HG02981 (cell line): ENCODE results near the gene SHMT2.

Source experiments
- ATAC-seq: cut with Tn5 transposase; IDR thresholded peaks from one replicate; pipeline ENCODE4 v1.9.1; 2021; ENCODE audit warnings: mild to moderate bottlenecking, moderate library complexity; ENCODE audit not compliant: unreplicated experiment

Gene SHMT2

DNA sequence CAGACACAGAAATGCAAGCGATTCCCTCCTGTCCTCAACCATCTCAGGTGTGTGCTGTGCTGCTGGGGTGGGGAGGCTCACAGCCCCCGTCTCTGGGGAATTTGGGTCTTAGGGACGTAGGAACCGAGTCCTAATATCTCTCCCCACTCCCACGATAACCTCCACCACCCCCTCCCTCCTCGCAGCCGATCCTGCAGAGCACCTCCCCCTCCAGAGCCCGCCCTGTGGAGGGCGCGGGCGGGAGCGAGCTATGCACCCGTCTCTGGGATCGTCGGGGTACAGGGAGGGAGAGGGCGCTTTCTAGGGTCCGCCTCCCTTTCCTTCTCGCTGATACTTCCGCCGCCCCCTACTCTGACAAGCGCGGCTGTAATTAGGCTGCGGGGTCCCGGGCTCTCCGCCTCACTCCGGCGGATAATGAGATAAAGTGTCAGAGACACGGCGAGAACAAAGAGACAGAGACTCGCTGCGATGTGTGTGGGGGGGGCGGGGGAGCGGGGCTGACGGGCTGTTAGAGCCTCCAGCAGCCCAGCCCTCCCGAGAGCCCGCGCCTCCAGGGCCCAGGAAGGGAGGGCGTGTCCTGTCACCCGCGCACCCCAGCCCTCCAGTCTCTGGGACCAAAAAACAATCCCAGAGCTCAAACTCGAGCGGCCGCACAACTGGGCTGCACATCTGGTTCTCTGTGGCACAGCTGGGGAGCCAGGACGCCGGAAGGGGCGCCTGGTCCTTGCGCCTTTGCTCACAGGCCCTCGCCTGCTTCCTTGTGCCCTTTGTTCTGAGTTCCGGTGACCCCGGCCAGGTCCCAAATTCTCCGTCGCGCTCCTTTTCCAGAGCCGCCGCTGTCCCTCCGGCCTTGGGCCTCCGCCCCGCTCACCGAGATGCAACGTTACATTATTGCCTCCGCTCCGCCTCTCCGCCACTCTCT, 8.7 kb downstream of the SHMT2 start:
- ATAC-seq: no peak

DNA sequence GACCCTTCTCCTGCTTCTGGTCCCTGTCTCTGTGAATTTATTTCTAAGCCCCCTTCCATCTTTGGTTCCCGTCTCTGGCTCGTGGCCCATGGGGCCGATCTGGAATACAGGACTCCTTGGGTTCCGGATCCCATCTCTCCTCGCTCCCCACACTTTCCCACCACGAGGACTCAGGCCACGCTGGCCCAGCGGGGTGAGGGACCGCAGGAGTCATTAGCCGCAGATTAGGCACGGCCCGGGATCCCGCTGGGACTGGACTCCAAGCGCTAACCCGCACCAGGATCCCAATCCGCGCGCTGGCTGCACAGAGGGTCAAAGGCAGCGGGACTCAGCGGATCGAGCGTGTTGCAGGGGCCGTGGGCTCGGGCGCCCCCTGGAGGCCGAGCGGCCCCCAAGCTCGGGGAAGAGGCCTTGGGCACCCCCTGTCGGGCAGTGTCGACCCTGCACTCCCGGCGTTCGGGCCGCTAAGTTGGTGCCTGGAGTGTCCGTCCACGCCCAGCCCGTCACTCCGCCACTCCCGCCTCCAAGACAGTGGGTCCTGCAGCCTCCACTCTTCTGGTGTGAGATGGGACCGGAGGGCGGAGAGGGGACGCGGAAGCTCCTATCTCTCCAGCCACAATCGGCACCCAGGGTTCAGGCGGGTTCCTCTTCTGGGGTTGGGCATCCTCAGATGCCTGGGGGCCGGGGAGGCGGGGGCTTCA, 9.5 kb downstream of the SHMT2 start:
- ATAC-seq: peak; percentile 49

DNA sequence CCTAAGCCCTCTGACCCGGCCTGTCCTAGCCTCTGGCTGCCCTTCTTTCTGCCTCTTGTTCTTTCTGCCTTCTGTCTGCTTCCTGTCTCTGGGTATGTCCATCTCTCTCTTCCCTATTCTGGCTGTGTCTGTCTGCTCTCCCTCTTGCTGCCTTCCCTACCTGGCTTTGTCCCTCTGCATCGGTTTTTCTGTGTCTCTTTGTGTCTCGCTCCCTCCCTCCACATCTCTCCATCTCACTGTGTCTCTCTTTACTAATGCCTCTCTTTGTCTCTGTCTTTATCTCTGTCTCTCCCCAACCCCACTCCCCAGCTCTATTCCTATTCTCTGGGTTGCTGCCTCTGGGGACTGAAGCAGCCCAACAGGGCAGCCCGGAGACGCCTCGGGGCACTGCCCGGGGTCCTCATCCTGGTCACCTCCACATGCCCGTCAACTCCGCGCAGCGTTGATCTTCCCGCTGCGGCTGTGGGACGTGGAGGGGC, 10.1 kb downstream of the SHMT2 start:
- no peak for ATAC-seq

DNA sequence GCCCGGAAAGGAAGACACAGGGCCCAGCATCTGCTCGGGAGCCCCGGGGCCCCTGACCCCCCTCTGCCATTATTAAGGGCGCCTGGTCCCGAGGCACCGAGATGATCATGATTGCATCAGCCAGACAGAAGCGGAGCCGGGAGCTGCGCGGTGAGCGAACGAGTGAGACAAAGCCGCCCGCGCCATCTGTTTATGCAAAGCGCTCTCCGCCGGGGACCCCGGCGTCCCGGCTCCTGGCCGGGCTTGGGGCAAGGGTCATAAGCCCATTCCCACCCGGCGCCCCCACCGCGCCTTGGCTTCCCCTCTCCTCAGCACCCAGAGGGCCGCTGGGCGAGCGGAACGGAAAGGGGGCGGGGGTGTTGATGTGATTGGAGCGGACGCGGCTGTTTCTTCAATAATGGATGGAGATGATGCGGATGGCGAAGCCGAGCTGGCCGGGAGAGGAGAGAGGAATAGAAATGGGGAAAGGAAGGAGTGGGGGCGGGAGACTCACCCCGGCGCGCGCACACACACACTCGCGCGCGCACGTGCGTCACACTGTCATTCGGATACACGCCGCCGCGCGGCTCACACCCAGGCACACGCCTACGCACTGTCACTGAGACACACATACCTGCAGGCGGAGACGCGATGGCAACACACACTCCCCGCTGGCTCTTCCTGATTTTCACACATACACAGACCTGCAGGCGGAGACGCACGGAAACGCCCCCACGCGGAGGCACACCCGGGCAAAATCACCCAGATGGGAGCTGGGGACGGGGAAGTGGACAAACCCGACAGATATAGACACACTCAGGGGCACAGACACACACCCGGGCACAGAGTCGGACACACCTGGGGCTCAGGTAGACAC, 10.8 kb downstream of the SHMT2 start:
- no peak for ATAC-seq

DNA sequence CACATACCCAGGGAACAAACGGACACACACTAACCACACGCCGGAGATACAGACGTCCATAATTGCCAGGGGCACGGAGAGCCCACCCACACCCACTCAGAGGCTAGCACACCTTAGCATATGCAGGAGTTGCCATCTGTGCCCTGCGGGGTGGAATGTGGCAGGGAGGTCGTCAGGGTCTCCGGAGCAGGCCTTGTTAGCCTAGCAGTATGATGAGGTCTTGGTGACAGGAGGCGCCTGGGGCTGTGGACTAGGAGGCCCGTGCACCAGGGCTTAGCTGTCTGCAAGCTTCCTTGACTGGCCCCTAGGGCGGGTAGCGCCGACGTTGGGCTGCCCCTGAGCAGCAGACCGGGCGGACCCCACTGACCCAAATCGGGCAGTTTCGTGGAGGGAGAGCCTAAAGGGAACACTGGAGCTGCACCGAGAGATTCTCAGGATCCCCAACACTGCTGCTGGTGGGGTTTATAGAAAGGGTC, 11.5 kb downstream of the SHMT2 start:
- ATAC-seq: no peak

DNA sequence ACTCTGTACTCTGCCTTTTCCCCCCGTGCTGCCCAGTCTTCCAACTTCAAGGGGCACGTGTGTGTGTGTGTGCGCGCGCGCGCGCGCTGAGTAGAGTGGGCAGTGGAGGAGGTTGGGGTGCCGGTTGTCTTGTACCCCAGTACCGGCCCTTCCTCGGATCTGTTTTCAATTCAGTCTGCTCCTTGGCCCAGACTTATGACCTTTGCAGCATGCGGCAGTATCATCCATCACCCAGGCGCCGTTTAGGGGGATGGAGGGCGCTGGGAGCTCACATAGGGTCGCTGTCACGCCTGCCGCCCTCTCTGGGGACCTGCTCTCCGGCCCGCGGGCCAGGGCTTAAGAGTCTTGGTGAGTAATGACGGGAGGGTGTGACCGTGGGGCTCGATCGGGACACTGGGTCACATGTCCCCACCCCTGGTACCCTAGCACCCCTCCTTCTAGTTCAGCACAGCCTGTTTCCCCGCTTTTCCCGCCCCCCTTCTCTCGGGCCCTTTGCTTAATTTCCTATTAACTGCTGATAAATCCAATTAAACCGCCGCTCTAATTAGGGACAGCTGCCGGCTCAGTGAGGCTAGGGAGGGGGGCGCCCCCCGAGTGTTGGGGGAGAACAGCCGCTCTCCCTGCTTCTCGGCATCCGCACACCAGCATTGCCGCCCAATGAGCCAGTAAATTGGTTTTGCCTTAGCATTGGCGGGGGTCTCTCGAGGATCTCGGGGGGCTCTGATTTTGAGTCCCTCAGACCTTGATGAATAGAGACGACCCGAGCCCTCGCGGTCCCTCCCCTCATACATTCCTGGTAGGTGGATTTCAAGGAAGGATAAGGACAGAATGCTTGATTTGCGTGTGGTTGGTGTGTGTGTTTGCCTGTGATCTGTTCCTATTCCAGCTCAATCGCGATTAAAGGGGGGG, 12.1 kb downstream of the SHMT2 start:
- ATAC-seq: no peak

DNA sequence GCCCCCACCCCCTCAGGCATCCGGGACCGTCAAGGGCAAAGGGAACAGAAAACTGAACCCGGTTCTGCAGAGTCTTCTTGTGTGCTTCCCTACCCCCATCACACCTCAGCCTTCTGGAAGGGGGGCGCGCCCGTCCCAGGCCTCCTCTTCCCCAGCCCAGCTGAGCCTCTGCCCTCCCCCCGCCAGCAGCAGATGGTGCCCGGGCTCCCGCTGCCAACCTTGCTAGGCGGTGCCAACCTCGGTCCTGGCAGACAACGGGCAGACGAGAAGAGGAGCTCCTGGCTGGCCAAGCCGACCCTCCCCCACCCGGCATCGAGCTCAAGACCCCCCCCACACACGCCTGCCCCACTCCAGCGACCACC, 12.8 kb downstream of the SHMT2 start:
- no peak for ATAC-seq

DNA sequence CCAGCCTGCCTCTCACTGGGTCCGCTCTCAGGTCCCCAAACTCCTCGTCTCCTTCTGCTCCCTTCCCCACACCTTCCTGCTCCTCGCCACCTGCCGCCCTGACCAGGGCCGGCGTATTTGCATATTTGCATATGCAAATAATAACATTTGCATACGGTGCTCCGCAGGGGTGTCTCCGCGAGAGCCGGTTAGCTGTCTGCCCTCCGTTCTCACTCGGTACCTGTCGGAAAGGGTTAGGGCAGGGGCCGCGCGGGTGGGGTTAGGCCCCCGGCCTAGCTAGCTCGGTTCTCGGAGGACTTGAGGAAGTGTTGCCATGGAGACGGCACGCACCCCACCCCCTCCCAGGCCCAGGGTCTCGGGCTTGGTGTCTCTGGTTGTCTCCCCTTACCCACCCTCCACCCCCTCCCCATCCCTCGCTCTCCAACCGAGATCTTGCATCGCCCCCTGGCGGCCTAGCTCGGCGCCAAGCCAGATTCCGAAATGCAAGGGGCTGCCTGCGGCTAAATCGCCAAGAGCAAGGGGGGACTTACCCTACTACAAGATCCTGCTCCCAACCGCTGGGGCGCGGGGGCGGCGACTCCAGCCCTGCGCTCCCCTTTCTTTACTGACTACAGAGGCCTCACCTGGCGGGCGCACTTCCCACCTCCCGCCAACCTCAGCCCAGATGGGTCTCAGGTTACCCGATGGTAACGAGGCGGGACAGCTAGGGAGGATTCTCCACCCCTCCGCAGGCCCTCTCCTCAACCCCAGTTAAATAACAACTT, 13.4 kb downstream of the SHMT2 start:
- ATAC-seq: peak; percentile 47

DNA sequence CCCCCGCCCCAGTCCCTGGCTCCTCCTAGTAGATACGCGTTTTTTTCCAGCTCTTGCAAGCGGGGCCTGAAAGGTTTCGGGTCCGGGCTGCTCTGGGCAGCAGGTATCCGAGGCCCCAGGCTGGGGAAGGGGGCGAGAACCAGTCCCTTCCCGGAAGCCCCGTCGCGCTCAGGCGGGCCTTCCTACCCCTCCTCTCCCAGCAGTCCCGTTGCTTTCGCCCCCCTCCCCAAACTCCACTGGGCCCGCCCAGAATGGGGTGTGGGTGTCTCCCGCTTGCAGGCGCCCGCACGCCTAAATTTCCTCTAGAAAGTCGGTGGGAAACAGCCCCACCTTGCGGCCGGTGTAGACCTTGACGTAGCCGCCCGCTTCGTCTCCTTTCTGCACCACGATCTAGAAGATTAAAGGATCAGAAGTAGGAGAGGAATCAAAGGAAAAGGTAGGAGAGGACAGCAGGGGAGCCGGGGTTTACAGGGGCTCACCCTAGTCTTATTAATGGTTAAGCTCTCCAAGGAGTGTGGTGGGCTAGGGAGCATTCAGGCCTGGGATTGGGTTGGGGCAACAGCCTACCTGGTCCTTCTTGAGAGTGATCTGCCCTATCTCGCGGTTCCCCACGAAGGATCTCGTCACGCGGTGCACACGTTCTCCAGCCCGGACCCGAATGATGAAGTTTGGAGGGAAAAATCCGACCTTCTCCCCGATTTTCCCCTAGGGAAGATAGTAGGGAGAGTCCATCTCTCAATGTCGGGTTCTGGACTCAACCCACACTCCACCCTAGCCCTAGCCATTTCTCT, 14.2 kb downstream of the SHMT2 start:
- ATAC-seq: no peak

DNA sequence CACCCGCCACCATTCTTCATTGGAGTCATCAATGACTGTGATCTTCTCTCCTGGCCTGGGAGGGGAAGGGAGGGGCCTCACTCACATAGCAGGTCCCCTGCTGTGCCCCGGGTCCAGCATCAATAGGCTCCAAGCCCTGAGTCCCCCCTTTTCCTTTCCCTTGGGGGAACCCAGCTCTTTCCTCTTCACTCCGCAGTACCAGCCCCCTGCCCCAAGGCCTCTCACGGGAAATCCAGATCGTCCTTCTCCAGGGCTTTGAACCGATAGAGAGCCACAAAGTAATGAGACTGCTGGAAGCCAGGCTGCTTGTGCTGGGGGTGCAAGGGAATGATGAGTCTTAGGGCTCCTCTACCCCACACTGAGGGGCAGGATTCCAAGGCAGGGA, 14.8 kb downstream of the SHMT2 start:
- no peak for ATAC-seq

DNA sequence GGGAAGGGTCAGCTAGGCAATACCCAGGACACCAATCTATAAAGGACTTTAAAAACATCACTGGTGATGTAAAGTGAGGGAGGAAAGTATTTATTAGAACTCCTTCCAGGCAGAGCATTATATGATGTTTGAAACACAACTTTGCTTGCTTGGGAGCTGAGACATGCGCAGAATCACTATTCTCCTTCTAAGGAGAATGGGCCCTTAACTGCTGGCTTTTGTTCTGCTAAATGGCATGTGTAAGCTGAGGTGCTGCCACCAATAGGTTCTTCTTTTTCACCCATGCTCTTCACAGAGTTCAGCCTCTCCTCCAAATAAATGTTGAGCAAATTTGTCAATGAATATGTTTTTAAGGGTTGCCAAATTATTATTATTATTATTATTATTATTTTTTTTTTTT, 17.5 kb downstream of the SHMT2 start:
- ATAC-seq: no peak

DNA sequence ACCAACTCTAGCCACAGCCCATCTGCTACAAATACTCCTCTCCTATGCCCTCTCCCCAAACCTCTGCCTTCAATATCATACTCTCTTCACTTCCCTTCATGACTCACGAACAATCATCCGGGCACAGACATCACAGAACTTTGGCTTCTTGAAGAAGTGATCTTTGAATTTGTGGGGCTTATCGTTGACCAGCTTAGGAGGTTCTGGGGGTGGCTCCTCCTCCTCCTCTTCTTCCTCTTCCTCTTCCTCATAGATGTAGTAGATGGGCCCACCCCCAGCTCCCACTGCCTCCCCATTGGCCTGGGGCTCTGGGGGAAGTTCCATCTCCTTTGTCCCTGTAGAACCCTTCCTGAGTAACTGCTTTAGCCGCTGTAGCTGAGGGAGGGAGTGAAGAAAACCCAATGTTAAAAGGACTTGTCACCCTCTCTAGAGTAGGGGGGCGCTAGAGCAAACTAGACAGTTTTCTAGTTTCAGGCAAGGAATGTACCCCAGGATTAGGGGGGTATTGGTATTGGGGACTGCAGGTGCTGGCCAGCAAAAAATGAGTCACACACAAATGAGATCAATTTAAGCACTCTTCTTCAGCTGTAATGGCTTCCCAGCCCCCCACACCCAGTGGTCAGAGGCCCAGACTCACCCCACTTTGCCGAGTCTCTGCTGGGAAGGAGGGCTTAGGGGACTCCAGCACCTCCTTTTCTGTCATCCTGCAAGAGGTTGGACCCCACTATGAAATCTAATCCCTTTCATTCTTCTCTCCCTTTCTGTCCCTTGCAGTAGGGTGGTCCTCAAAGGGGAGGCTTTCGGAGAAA, 19.6 kb downstream of the SHMT2 start:
- ATAC-seq: no peak

DNA sequence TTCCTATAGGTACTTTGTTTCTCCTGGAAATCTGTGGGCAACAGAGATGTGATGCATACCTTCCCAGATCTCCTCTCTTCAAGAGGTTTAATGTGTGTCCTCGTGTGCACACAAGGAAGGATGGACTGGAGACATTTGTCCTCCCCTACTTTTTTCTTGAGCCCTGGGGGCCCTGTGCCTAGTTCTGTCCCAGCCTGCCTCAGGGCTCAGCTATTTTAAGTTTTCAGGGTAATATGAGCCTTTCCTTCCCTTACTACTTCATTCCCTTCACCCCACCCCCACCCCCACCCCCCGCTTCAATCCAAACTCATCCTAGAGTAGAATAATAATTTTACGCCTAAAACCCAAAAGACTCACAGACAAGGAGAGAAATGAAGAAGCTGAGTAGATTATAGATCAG, 21.0 kb downstream of the SHMT2 start:
- ATAC-seq: no peak

DNA sequence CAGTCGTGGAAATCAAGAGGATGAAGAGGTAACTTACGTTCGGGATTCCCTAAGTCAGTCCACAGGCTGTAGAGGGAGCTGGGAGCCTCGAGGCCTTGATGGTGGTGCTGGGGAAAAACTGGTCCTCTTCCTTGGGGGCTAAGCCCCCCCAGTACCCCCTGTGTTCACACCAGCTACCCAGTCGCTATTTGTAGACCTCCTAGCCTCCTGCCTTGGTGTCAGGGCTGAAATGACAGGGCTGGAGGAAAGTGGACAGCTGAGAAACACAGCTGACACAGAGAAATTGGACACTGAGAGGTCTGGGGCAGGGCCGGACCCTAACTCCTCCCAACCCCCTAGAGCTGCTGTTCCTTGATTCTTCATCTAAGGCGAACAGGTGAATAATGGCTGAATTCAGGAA, 21.4 kb downstream of the SHMT2 start, which contains the start of gene STAC3:
Gene STAC3, minus strand, starts transcription at position 232 of the 400 bp plus-strand sequence. CDS start 1,551 bp downstream, outside the sequence.
- ATAC-seq: no peak

DNA sequence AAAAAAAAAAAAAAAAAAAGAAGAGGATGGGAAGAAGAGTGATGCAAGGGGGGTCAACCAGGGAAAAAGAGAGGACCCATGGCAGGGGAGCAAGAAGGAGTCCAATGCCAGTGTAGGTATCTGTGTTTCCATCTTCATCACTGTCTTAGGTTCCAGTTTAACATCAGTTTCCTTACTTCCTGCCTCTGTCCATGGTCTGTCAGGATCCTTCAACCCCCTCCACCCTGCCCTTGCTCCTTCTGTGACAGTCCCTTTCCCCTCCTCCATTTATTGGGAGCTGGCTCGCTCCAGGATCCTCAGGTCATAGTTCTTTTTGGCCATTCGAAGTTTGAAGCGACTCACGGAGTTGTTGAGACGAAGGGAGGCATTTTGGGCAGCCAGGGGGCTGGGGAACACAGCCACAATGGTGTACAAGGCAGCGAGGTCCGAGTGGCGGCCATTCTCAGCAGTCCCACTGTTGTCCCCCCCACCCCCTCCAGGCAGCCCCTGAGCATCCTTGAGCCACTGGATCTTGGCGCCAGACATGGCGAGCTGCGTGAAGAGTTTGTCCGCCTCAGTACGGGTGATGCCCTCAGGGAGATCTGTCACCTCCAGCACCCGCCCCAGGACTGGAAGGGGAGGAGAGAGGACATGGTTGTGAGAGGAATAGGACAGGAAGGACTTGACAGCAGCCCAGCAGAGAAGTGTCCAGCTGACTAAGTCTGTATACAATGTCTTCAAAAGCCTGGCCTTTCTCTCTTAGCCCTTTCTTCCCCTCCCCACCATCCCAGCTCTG, 25.2 kb downstream of the SHMT2 start:
- ATAC-seq: no peak

DNA sequence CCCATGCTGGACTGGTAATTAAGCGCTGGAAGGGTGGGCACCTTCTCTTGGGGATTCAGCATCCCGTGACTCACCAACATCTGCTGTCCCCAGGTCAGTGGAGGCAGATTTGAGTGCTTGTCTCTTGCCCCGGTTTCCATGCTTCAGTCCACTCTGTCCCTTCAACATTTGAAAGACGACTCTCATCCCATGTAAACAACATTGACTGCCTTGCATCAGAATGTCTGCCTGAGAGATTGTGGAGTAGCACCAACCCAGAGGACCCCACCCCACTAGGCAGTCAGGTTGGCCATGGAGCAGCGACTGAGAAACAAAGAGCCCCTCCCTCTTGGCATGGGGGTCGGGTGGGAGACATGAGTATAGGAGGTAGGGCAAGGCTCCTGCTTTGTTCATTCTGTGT, 26.4 kb downstream of the SHMT2 start:
- ATAC-seq: no peak
